GM06990 (cell line): Measurements from ENCODE around the gene ATP5PD.
"Not testable (repeated sequence)": the region's sequence is repeated elsewhere in the genome, so short reads cannot be mapped to it uniquely, and the experiment has no call there.

ENCODE experiments used
- DNase-seq: peaks from one replicate; pipeline ENCODE4 v3.0.0-alpha.2; 2011; ENCODE audit not compliant: insufficient read length; ENCODE audit errors: extremely low read depth
- H3K27me3 ChIP-seq: replicated peaks from 2 replicates; pipeline ENCODE4 v1.6.0; 2011; ENCODE audit warnings: low read length; ENCODE audit not compliant: control insufficient read depth, insufficient read depth
- H3K36me3 ChIP-seq: 2 replicates; pipeline ENCODE4 v1.5.1; 2011; ENCODE audit warnings: low read length; ENCODE audit not compliant: control insufficient read depth, insufficient read depth
- H3K4me3 ChIP-seq: replicated peaks from 2 replicates; pipeline ENCODE4 v1.5.1; 2011; ENCODE audit warnings: low read depth, mild to moderate bottlenecking, control low read depth, low read length
- TF ChIP-seq, protein P1 (sequence below): IDR thresholded peaks from 2 replicates; pipeline ENCODE4 v1.5.1; 2011; ENCODE audit warnings: low read length, control low read depth, mild to moderate bottlenecking, inconsistent platforms; ENCODE audit not compliant: insufficient read depth, poor library complexity, severe bottlenecking

The ATP5PD gene

DNA sequence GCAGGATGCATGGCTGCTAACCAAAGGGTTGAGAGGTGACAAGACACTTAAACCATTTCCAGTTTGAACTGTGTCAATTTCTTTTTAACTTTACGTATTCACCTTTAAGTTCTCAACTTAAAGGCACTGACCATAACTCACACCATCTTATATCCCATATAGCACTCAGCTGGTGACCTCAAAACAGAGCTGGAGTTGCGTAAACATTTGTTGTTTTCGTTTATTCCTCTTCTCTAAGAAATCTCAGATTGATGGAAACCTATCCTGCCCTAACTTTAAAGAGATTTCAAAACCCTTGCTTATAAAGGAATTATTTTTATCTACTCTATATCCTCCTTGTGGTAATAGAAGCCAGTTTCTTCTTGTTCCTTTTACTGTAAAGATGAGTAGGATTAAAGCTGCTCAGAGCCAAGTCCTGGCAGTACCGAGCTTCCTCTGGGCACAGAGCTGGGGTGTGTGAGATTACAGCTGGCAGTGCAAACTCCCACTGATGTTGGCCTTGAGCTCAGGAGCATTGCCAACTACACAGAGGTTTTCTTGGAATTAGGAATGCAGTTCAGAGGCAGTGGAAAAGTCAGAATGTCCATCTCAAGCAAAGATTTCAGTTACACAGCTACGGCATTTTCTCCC is 1.6 kb upstream of the ATP5PD start:
- Histone ChIP-seq H3K36me3 (peaks cover 3% of the 10 kb centered on the region), H3K27me3 (no peaks in the 10 kb centered on the region), H3K4me3 (peak overlapping the region; percentile 100)
- DNase-seq = no peak
- TF ChIP-seq, protein P1, sequence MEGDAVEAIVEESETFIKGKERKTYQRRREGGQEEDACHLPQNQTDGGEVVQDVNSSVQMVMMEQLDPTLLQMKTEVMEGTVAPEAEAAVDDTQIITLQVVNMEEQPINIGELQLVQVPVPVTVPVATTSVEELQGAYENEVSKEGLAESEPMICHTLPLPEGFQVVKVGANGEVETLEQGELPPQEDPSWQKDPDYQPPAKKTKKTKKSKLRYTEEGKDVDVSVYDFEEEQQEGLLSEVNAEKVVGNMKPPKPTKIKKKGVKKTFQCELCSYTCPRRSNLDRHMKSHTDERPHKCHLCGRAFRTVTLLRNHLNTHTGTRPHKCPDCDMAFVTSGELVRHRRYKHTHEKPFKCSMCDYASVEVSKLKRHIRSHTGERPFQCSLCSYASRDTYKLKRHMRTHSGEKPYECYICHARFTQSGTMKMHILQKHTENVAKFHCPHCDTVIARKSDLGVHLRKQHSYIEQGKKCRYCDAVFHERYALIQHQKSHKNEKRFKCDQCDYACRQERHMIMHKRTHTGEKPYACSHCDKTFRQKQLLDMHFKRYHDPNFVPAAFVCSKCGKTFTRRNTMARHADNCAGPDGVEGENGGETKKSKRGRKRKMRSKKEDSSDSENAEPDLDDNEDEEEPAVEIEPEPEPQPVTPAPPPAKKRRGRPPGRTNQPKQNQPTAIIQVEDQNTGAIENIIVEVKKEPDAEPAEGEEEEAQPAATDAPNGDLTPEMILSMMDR = no peak

DNA sequence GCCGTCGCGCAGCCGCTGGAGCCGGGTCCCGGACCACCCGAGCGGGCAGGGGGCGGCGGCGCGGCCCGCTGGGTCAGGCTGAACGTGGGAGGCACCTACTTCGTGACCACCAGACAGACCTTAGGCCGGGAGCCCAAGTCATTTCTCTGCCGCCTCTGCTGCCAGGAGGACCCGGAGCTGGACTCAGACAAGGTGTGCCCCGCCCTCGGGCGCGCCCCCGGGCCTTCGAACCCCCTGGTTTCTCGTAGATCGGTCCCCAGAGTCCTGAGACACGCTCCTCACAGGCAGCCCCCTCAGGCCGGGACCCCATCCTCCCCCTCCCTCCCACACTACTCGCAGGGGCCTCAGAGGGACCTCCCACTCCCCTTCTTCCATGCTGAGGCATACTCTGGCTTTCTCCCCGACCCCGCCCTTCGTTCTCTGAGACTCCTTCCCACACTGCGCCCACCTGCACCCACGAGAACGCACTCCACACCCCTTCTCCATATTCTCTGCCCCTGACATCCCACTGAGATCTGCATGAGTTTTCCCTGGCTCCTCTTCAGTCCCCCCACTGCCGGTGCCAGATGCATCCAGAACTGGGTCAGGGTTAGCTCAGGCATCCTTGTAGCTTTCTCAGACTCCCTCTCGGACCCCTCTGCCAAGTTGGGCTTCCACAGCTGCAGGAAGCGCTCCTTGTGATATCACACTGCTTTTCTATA is 779 bp upstream of the ATP5PD start:
- TF ChIP-seq, protein P1 = no peak
- Histone ChIP-seq H3K27me3 (no peaks in the 10 kb centered on the region), H3K36me3 (peaks cover 1% of the 10 kb centered on the region), H3K4me3 (peak overlapping the region; percentile 100)
- DNase-seq = peak; percentile 46

DNA sequence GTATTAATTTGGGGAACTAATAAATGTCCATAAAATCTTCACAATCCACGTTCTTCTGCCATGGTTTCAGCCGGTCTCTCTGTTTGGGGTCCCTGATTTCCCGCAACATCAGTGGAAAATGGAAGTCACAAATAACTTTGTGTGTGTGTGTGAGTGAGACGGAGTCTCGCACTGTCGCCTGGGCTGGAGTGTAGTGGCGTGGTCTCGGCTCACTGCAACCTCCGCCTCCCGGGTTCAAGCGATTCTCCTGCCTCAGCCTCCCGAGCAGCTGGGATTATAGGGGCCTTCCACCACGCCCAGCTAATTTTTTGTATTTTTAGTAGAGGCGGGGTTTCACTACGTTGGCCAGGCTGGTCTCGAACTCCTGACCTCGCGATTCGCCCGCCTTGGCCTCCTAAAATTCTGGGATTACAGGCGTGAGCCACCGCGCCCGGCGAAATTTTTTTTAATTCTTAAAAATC is 793 bp downstream of the ATP5PD start:
- H3K4me3 ChIP-seq = peak overlapping the region; percentile 100
- not testable (repeated sequence) for H3K27me3 ChIP-seq, DNase-seq, H3K36me3 ChIP-seq

DNA sequence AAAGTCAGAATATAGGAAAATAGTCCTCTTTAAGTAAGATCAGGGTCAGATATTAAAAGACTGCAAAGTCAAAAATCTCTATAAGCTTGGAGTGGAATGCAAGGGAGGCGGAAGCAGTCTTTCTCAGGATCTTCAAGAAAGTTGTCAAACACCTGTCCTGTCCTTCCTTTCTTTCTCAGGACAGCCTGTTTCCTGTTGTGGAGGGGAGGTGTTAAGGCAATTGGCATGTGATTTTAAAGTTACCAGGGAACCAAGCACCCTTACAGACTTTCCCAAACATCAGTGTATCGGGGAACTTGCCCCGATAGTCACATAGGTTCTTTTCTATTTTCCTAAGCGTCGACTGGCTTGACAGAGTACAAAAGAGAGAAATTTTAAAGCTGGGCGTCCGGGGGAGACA is 2.1 kb downstream of the ATP5PD start:
- TF ChIP-seq, protein P1 = no peak
- Histone ChIP-seq H3K27me3 (no peaks in the 10 kb centered on the region), H3K36me3 (peaks cover 2% of the 10 kb centered on the region), H3K4me3 (no peak overlapping the region)
- no peak for DNase-seq

DNA sequence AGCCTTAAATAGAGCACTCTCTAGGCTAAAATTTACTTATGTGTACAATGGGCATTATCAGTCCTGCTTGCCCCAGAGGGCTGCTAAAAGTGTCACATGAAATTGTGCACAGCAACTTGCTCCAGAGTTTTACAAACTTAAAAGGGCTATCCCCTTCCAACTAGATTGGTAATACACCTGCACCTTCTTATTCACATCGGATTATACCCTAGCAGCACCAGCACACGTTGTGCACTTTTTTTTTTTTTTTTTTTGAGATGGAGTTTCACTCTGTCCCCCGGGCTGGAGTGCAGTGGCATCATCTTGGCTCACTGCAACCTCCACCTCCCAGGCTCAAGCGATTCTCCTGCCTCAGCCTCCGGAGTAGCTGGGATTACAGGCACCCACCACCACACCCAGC is 3.0 kb downstream of the ATP5PD start:
- not testable (repeated sequence) for H3K36me3 ChIP-seq, H3K27me3 ChIP-seq, H3K4me3 ChIP-seq, DNase-seq

DNA sequence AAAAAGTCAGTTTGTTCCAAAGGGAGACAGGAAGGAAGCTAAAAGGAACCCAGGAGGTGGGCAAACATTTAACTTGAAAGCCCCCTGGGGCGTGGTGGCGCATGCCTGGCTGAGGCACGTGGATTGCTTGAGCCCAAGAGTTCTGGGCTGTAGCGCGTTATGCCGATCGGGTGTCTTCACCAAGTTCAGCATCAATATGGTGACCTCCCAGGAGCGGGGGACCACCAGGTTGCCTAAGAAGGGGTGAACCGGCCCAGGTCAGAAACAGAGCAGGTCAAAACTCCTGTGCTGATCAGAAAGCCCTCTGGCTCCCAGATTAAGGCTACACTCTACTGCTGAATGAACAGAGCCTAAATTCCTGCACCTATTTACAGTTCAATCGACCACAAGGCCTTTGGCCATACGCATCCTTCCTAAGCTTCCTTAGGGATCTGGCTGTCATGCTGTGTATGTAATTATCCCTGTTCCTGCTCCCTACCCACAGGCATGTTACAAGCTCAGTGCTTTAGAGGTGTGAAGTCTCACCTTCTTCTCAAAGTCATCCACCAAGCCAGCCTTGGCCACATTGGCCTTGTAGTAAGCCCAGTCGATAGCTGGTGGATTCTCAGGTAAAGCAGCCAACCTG is 5.0 kb downstream of the ATP5PD start:
- Histone ChIP-seq H3K4me3 (no peak overlapping the region), H3K36me3 (peaks cover 4% of the 10 kb centered on the region), H3K27me3 (no peaks in the 10 kb centered on the region)
- no peak for DNase-seq
- TF ChIP-seq, protein P1 = no peak
